GM23248 (cell line): ENCODE measurements around the gene NIPBL. TPM values are rescaled to one million over a fixed set of nuclear protein-coding genes. Genes with fewer than 3 reads are reported as not detected.

ENCODE experiments used
- DNase-seq: peaks from one replicate; pipeline ENCODE4 v3.0.0-alpha.2; 2015
- H2AFZ ChIP-seq: fragments of 200-600 bp; sonication (generic); 2 replicates; pipeline ENCODE4 v1.6.1; 2016; ENCODE audit warnings: antibody characterized with exemption
- H3F3A ChIP-seq: fragments of 200-600 bp; sonication (generic); 2 replicates; pipeline ENCODE4 v1.6.1; 2016; ENCODE audit warnings: mild to moderate bottlenecking, antibody characterized with exemption, mixed run types; ENCODE audit not compliant: insufficient read depth
- H3K27ac ChIP-seq: fragments of 200-600 bp; sonication (generic); 2 replicates; pipeline ENCODE4 v1.5.1; 2016; ENCODE audit warnings: mild to moderate bottlenecking
- H3K27me3 ChIP-seq: fragments of 200-600 bp; sonication (generic); replicated peaks from 2 replicates; pipeline ENCODE4 v1.6.1; 2016; ENCODE audit warnings: mild to moderate bottlenecking; ENCODE audit not compliant: insufficient read depth
- H3K36me3 ChIP-seq: fragments of 200-600 bp; sonication (generic); 2 replicates; pipeline ENCODE4 v1.6.1; 2016; ENCODE audit warnings: low read depth, mild to moderate bottlenecking
- H3K4me1 ChIP-seq: fragments of 200-600 bp; sonication (generic); 2 replicates; pipeline ENCODE4 v1.6.1; 2016; ENCODE audit warnings: mild to moderate bottlenecking; ENCODE audit not compliant: insufficient read depth
- H3K4me2 ChIP-seq: fragments of 200-600 bp; sonication (generic); one replicate; pipeline ENCODE4 v1.6.1; 2016; ENCODE audit warnings: mild to moderate bottlenecking; ENCODE audit not compliant: unreplicated experiment
- H3K4me3 ChIP-seq: fragments of 200-600 bp; sonication (generic); 2 replicates; pipeline ENCODE4 v1.5.1; 2016; ENCODE audit warnings: mild to moderate bottlenecking
- H3K79me2 ChIP-seq: fragments of 200-600 bp; sonication (generic); 2 replicates; pipeline ENCODE4 v1.6.1; 2016; ENCODE audit warnings: mild to moderate bottlenecking; ENCODE audit not compliant: insufficient read depth
- H3K9ac ChIP-seq: fragments of 200-600 bp; sonication (generic); 2 replicates; pipeline ENCODE4 v1.6.1; 2016; ENCODE audit warnings: mild to moderate bottlenecking
- H3K9me2 ChIP-seq: fragments of 200-600 bp; sonication (generic); 2 replicates; pipeline ENCODE4 v1.6.1; 2016; ENCODE audit warnings: mixed run types, mild to moderate bottlenecking, moderate library complexity; ENCODE audit not compliant: insufficient read depth
- H3K9me3 ChIP-seq: fragments of 200-600 bp; sonication (generic); one replicate; pipeline ENCODE4 v1.6.1; 2017; ENCODE audit warnings: low read depth
- H4K20me1 ChIP-seq: fragments of 200-600 bp; sonication (generic); 2 replicates; pipeline ENCODE4 v1.6.0; 2016; ENCODE audit not compliant: insufficient read depth
- EZH2 ChIP-seq: fragments of 200-600 bp; sonication (generic); IDR thresholded peaks from 2 replicates; pipeline ENCODE4 v1.6.1; 2018; ENCODE audit warnings: antibody characterized with exemption, mild to moderate bottlenecking; ENCODE audit not compliant: insufficient read depth, poor library complexity, severe bottlenecking
- EZH2phosphoT487 ChIP-seq: fragments of 200-600 bp; sonication (generic); IDR thresholded peaks from 2 replicates; pipeline ENCODE4 v1.6.1; 2018; ENCODE audit warnings: antibody characterized with exemption, moderate library complexity, mild to moderate bottlenecking, low read depth; ENCODE audit not compliant: insufficient read depth
- WGBS, 2 experiments: methylation state at CpG; one replicate each; pipeline ENCODE4 v1.1.6; 2015 to 2017; ENCODE audit warnings: low lambda C conversion rate in 2 of 2, low coverage in 1 of 2; ENCODE audit errors: missing lambda C conversion rate in 2 of 2; 5-methylcytosine and 5-hydroxymethylcytosine counted together
- in situ Hi-C: fragments of 300-500 bp; cut with MboI; formaldehyde crosslinking; loops from 2 replicates; pipeline ENCODE4 v1.15.0; 2020
- polyA plus RNA-seq: library from polyadenylated mRNA; unstranded; fragments of >200 nt; fragmentation: Nextera tagmentation; extraction: Ambion mirVana; gene quantifications from 2 replicates; pipeline ENCODE4 v1.2.1, GENCODE V29; 2016
- total RNA-seq: library from RNA; depleted of rRNA; stranded (reverse); fragments of >200 nt; shearing (Covaris generic); gene quantifications from 2 replicates; pipeline ENCODE4 v1.2.3, GENCODE V29; 2014

Gene NIPBL
- total and polyA plus RNA-seq, 2 experiments from 2014 or later, result 12.5 to 15.7 TPM

- H3K4me2 ChIP-seq, result no peak overlapping the region
- no peak for DNase-seq
- H3K4me1 ChIP-seq, result peaks cover 33% of the 10 kb centered on the region
- no peak overlapping the region for H3K27ac ChIP-seq
- H4K20me1 ChIP-seq, result peaks cover 40% of the 10 kb centered on the region
- no peak overlapping the region for H3K9ac ChIP-seq
- H3F3A ChIP-seq, result peaks cover 6% of the 10 kb centered on the region; the same call in 1 of the 2 replicates
- no peaks in the 10 kb centered on the region for H3K27me3 ChIP-seq
- no peaks in the 10 kb centered on the region for H3K9me3 ChIP-seq
- no peak overlapping the region for H3K4me3 ChIP-seq
- TF ChIP-seq EZH2, result no peak
- TF ChIP-seq EZH2phosphoT487, result no peak
- 96 to 98% methylated on average over 5 of the region's 5 CpGs for WGBS, 2 experiments
- H3K9me2 ChIP-seq, result no peaks in the 10 kb centered on the region
- in situ Hi-C loops, result no loop called here
- H3K79me2 ChIP-seq, result peaks cover 100% of the 10 kb centered on the region
- no peaks in the 10 kb centered on the region for H3K36me3 ChIP-seq
- H2AFZ ChIP-seq, result no peak overlapping the region
These were observed 61.6 kb downstream of the NIPBL start for GRCh38 chr5:36938129-36938528.

GRCh38 chr5:36939969-36940858 is 63.6 kb downstream of the NIPBL start:
- no peak overlapping the region for H2AFZ ChIP-seq
- no peaks in the 10 kb centered on the region for H3K27me3 ChIP-seq
- peaks cover 100% of the 10 kb centered on the region for H3K79me2 ChIP-seq
- peaks cover 36% of the 10 kb centered on the region for H4K20me1 ChIP-seq
- no peak overlapping the region for H3K27ac ChIP-seq
- no peak for DNase-seq
- H3F3A ChIP-seq, result peaks cover 6% of the 10 kb centered on the region; the same call in 1 of the 2 replicates
- H3K9ac ChIP-seq, result no peak overlapping the region
- no peaks in the 10 kb centered on the region for H3K9me2 ChIP-seq
- TF ChIP-seq EZH2phosphoT487 (no peak), EZH2 (no peak)
- WGBS, 2 experiments, result 78 to 88% methylated on average over 3 of the region's 3 CpGs
- H3K4me3 ChIP-seq, result no peak overlapping the region
- in situ Hi-C loops, result no loop called here
- peaks cover 33% of the 10 kb centered on the region for H3K4me1 ChIP-seq
- H3K36me3 ChIP-seq, result no peaks in the 10 kb centered on the region
- H3K9me3 ChIP-seq, result no peaks in the 10 kb centered on the region
- H3K4me2 ChIP-seq, result no peak overlapping the region

- in situ Hi-C loops, result no loop called here
- Histone ChIP-seq H3K79me2 (peaks cover 100% of the 10 kb centered on the region), H4K20me1 (peaks cover 12% of the 10 kb centered on the region), H3K4me2 (no peak overlapping the region), H3K4me1 (peaks cover 52% of the 10 kb centered on the region), H3K27ac (no peak overlapping the region), H3K9me2 (no peaks in the 10 kb centered on the region), H3F3A (peaks cover 7% of the 10 kb centered on the region; the same call in 1 of the 2 replicates), H2AFZ (no peak overlapping the region), H3K36me3 (no peaks in the 10 kb centered on the region), H3K9me3 (no peaks in the 10 kb centered on the region), H3K27me3 (no peaks in the 10 kb centered on the region), H3K4me3 (no peak overlapping the region), H3K9ac (no peak overlapping the region)
- no peak for TF ChIP-seq EZH2
- no peak for TF ChIP-seq EZH2phosphoT487
- 80 to 90% methylated on average over 1 of the region's 1 CpG for WGBS, 2 experiments
- DNase-seq, result no peak
These were observed 67.0 kb downstream of the NIPBL start for GRCh38 chr5:36943584-36943983.

- H3K9me2 ChIP-seq, result no peaks in the 10 kb centered on the region
- H3K9ac ChIP-seq, result no peak overlapping the region
- H2AFZ ChIP-seq, result no peak overlapping the region
- TF ChIP-seq EZH2, result no peak
- TF ChIP-seq EZH2phosphoT487, result no peak
- in situ Hi-C loops, result no loop called here
- H3K27ac ChIP-seq, result no peak overlapping the region
- no peaks in the 10 kb centered on the region for H3K27me3 ChIP-seq
- no peaks in the 10 kb centered on the region for H3K36me3 ChIP-seq
- H3K4me2 ChIP-seq, result no peak overlapping the region
- peaks cover 100% of the 10 kb centered on the region for H3K79me2 ChIP-seq
- H3F3A ChIP-seq, result peaks cover 10% of the 10 kb centered on the region; the same call in 1 of the 2 replicates
- no peaks in the 10 kb centered on the region for H3K9me3 ChIP-seq
- H4K20me1 ChIP-seq, result peaks cover 12% of the 10 kb centered on the region
- DNase-seq, result no peak
- WGBS, 2 experiments, result 52 to 60% methylated on average over 2 of the region's 2 CpGs
- no peak overlapping the region for H3K4me3 ChIP-seq
- peaks cover 57% of the 10 kb centered on the region for H3K4me1 ChIP-seq
These were observed 67.5 kb downstream of the NIPBL start for GRCh38 chr5:36944024-36944423.
